ENCODE results near the gene SREBF1. TPM values are rescaled to one million over a fixed set of nuclear protein-coding genes. Genes with fewer than 3 reads are reported as not detected.

SREBF1 gene
- total RNA-seq, 4 donors from 2014 or later: 17.0 to 255 (median 18.9) TPM

- TF ChIP-seq CTCF (IDR thresholded peaks at IDR 0.05; ENCODE audit: low read depth): no peak
These were observed 4.8 kb downstream of the SREBF1 start for GRCh38 chr17:17832032-17832363.

- TF ChIP-seq CTCF (IDR thresholded peaks at IDR 0.05; ENCODE audit: low read depth): no peak
These were observed 5.4 kb downstream of the SREBF1 start for GRCh38 chr17:17831208-17832031.

GRCh38 chr17:17830740-17831207, 6.0 kb downstream of the SREBF1 start:
- no peak for TF ChIP-seq CTCF (IDR thresholded peaks at IDR 0.05; ENCODE audit: low read depth)

GRCh38 chr17:17830269-17830567, 6.6 kb downstream of the SREBF1 start:
- TF ChIP-seq CTCF (IDR thresholded peaks at IDR 0.05; ENCODE audit: low read depth): no peak

GRCh38 chr17:17827826-17828621, 8.8 kb downstream of the SREBF1 start:
- no peak for TF ChIP-seq CTCF (IDR thresholded peaks at IDR 0.05; ENCODE audit: low read depth)

- TF ChIP-seq CTCF (IDR thresholded peaks at IDR 0.05; ENCODE audit: low read depth): no peak
These were observed 9.6 kb downstream of the SREBF1 start for GRCh38 chr17:17826942-17827785.

GRCh38 chr17:17826342-17826713, 10.5 kb downstream of the SREBF1 start:
- no peak for TF ChIP-seq CTCF (IDR thresholded peaks at IDR 0.05; ENCODE audit: low read depth)

Measured in subcutaneous adipose tissue (tissue), 4 donors.